ENCODE measurements around the gene DIAPH2.

DIAPH2 gene

DNA sequence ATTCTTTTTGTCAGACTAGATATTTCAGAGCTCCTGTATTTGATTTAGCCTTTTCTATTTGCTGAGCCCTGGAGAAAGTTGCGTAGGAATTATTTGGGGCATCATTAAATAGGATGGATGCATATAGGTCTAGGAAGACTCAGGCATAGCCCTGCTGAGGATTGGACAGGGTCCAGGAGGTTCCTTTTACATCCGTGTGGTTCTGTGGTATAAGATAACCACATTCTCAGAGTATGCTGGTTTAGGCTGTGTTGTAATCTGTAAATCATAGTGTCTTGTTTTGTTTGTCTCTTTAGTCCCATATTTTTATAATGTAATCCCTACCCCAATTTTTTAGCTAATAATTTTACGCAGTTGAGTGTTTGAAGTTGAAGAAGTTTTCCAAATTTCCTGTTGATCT lies 712.7 kb downstream of the DIAPH2 start:
- H3K4me3 ChIP-seq (ENCODE audit: control insufficient read depth, low read depth, low read length), result no peak overlapping the region
- no peak for TF ChIP-seq CTCF (IDR thresholded peaks at IDR 0.05; ENCODE audit: control insufficient read depth, insufficient read depth, low read depth, low read length, missing control alignments)
- DNase-seq (ENCODE audit: low read depth), result no peak

- no peak for DNase-seq (ENCODE audit: low read depth)
- no peak for TF ChIP-seq CTCF (IDR thresholded peaks at IDR 0.05; ENCODE audit: control insufficient read depth, insufficient read depth, low read depth, low read length, missing control alignments)
- no peak overlapping the region for H3K4me3 ChIP-seq (ENCODE audit: control insufficient read depth, low read depth, low read length)
Measured at GRCh38 chrX:97398030-97398551, 713.4 kb downstream of the DIAPH2 start.

GRCh38 chrX:97399400-97399799 lies 714.8 kb downstream of the DIAPH2 start:
- H3K4me3 ChIP-seq (ENCODE audit: control insufficient read depth, low read depth, low read length), result no peak overlapping the region
- no peak for DNase-seq (ENCODE audit: low read depth)
- TF ChIP-seq CTCF (IDR thresholded peaks at IDR 0.05; ENCODE audit: control insufficient read depth, insufficient read depth, low read depth, low read length, missing control alignments), result no peak

- TF ChIP-seq CTCF (IDR thresholded peaks at IDR 0.05; ENCODE audit: control insufficient read depth, insufficient read depth, low read depth, low read length, missing control alignments), result no peak
- DNase-seq (ENCODE audit: low read depth), result no peak
Measured at GRCh38 chrX:97400492-97400891, 715.9 kb downstream of the DIAPH2 start.

DNA sequence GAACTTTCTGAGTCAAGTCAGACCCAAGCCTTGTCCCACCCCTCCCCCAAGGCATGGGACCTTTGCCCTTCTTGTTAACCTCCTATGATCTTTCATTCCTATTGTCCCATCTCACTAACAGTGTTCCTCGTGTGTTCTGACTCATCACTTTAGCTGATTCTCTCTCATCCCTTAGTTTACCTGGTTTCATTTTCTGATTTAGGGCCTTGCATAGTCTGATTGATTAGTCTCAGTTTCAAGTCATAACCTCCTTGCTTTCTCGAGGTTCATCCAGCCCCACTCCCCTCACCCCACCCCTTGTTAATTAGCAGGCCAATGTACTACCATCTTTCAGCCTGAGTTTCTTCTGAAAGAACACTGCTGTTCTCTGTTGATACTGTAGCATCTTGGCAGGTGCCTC lies 716.5 kb downstream of the DIAPH2 start:
- no peak for TF ChIP-seq CTCF (IDR thresholded peaks at IDR 0.05; ENCODE audit: control insufficient read depth, insufficient read depth, low read depth, low read length, missing control alignments)
- no peak for DNase-seq (ENCODE audit: low read depth)
- H3K4me3 ChIP-seq (ENCODE audit: control insufficient read depth, low read depth, low read length), result no peak overlapping the region

More at GRCh38 chrX:97400492-97400891, 715.9 kb downstream of the DIAPH2 start:
- H3K4me3 ChIP-seq (ENCODE audit: control insufficient read depth, low read depth, low read length), result no peak overlapping the region

GRCh38 chrX:97401586-97402136 lies 717.0 kb downstream of the DIAPH2 start:
- no peak overlapping the region for H3K4me3 ChIP-seq (ENCODE audit: control insufficient read depth, low read depth, low read length)
- no peak for DNase-seq (ENCODE audit: low read depth)
- no peak for TF ChIP-seq CTCF (IDR thresholded peaks at IDR 0.05; ENCODE audit: control insufficient read depth, insufficient read depth, low read depth, low read length, missing control alignments)
